Ishikawa (cell line): ENCODE results near the gene ELOVL4.

Experiments
- CEBPB ChIP-seq: IDR thresholded peaks from 2 replicates; pipeline ENCODE4 v1.6.1; 2012
- CREB1 ChIP-seq: IDR thresholded peaks from 2 replicates; pipeline ENCODE4 v1.6.1; 2012; ENCODE audit warnings: low read depth
- EGR1 ChIP-seq: IDR thresholded peaks from 2 replicates; pipeline ENCODE4 v1.6.1; 2012
- EP300 ChIP-seq: IDR thresholded peaks from 2 replicates; pipeline ENCODE4 v1.6.1; 2012; ENCODE audit warnings: borderline replicate concordance
- FOXM1 ChIP-seq: IDR thresholded peaks from 2 replicates; pipeline ENCODE4 v1.6.1; 2012; ENCODE audit warnings: low read depth, borderline replicate concordance
- MAX ChIP-seq: IDR thresholded peaks from 2 replicates; pipeline ENCODE4 v1.6.1; 2012
- NFIC ChIP-seq: IDR thresholded peaks from 2 replicates; pipeline ENCODE4 v1.6.1; 2012
- RAD21 ChIP-seq: IDR thresholded peaks from 2 replicates; pipeline ENCODE4 v1.6.1; 2012; ENCODE audit warnings: low read depth
- REST ChIP-seq: IDR thresholded peaks from 2 replicates; pipeline ENCODE4 v1.6.1; 2012; ENCODE audit warnings: low read depth, mild to moderate bottlenecking
- TAF1 ChIP-seq: IDR thresholded peaks from 2 replicates; pipeline ENCODE4 v1.6.1; 2012; ENCODE audit warnings: low read depth, mild to moderate bottlenecking
- TCF12 ChIP-seq: IDR thresholded peaks from 2 replicates; pipeline ENCODE4 v1.6.1; 2012; ENCODE audit warnings: low read depth
- TEAD4 ChIP-seq: IDR thresholded peaks from 2 replicates; pipeline ENCODE4 v1.6.1; 2012
- USF1 ChIP-seq: IDR thresholded peaks from 2 replicates; pipeline ENCODE4 v1.6.1; 2012
- YY1 ChIP-seq: IDR thresholded peaks from 2 replicates; pipeline ENCODE4 v1.6.1; 2012; ENCODE audit warnings: low read depth
- ZBTB7A ChIP-seq: IDR thresholded peaks from 2 replicates; pipeline ENCODE4 v1.6.1; 2012; ENCODE audit warnings: low read depth

Gene ELOVL4

GRCh38 chr6:79895382-79896074 is 51.8 kb downstream of the ELOVL4 start:
- TF ChIP-seq EP300 = no peak
- no peak for TF ChIP-seq REST
- TF ChIP-seq TEAD4 = no peak
- TF ChIP-seq USF1 = no peak
- no peak for TF ChIP-seq EGR1
- TF ChIP-seq FOXM1 = no peak
- no peak for TF ChIP-seq MAX

GRCh38 chr6:79894939-79895338 is 52.4 kb downstream of the ELOVL4 start:
- TF ChIP-seq EP300 (no peak), CREB1 (no peak), ZBTB7A (no peak), TAF1 (no peak), MAX (no peak), REST (no peak), RAD21 (no peak), YY1 (no peak), EGR1 (no peak), CEBPB (no peak), TCF12 (no peak), FOXM1 (no peak), TEAD4 (no peak), USF1 (no peak), NFIC (no peak)

GRCh38 chr6:79888587-79888986 is 58.8 kb downstream of the ELOVL4 start:
- no peak for TF ChIP-seq CREB1
- TF ChIP-seq EGR1 = no peak
- no peak for TF ChIP-seq EP300
- no peak for TF ChIP-seq NFIC
- no peak for TF ChIP-seq MAX
- no peak for TF ChIP-seq RAD21
- no peak for TF ChIP-seq TEAD4

GRCh38 chr6:79878142-79878748 is 69.1 kb downstream of the ELOVL4 start:
- TF ChIP-seq ZBTB7A = no peak
- no peak for TF ChIP-seq YY1
- TF ChIP-seq TAF1 = no peak
- peak; percentile 38; the same call in 1 of the 2 replicates for TF ChIP-seq USF1
- no peak for TF ChIP-seq CREB1
- TF ChIP-seq TEAD4 = no peak

GRCh38 chr6:79874531-79875134 is 72.7 kb downstream of the ELOVL4 start:
- TF ChIP-seq NFIC (no peak), CEBPB (no peak), REST (no peak), EP300 (no peak), TAF1 (no peak), CREB1 (no peak), FOXM1 (no peak), YY1 (no peak), TCF12 (no peak), RAD21 (no peak), EGR1 (no peak), USF1 (no peak), ZBTB7A (no peak)
